ENCODE data around the gene GPR137.

DNA sequence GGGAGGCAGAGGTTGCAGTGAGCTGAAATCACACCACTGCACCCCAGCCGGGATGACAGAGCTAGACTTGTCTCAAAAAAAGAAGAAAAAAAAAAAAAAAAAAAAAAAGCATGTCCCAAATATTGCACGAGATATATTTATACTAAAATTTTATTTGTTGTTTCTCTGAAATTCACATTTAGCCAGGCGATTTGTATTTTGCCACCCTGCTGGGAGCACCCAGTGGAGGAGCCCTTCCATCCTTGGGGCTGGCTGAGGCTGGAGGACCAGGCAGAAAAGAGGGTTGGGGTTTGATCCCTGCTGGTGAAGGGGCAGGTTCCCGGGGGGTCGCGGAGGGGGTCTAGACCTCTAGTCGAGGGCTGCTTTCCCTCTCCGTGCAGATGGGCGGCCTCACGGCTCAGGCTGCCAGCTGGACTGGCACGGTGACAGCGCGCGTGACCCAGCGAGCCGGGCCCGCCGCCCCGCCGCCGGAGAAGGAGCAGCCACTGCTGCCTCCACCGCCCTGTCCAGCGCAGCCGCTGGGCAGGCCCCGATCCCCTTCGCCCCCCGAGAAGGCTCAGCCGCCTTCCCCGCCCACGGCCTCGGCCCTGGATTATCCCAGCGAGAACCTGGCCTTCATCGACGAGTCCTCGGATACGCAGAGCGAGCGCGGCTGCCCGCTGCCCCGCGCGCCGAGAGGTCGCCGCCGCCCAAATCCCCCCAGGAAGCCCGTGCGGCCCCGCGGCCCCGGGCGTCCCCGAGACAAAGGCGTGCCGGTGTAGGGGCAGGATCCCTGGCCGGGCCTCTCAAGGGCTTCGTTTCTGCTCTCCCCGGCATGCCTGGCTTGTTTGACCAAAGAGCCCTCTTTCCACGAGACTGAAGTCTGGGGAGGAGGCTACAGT lies 13.6 kb downstream of the GPR137 start:
- TF ChIP-seq POLR2AphosphoS5 (IDR thresholded peaks at IDR 0.05; ENCODE audit: borderline replicate concordance, low read depth, low read length) (no peak), EZH2 (IDR thresholded peaks at IDR 0.05) (no peak), FOXP2 (optimal IDR thresholded peaks at IDR 0.05; ENCODE audit: control extremely low read depth, extremely low read length, insufficient read depth) (no peak)

Data from SK-N-MC (cell line).